Endothelial cell of umbilical vein (primary cell): ENCODE results near the gene CD151. TPM values are rescaled to one million over a fixed set of nuclear protein-coding genes. Genes with fewer than 3 reads are reported as not detected.

Experiments
- BruUV-seq: library from RNA; stranded (reverse); fragments of 400-500 nt; replicated peaks from 2 replicates; lab custom pipeline; 2021; lab: Mats Ljungman, UMichigan
- CTCF ChIA-PET: fragments of 300-600, 350-600 bp; sonication (Branson Sonifier 250); formaldehyde crosslinking; loops from one replicate; lab custom pipeline; 2021; ENCODE audit warnings: antibody characterized with exemption, inconsistent platforms; lab: Charles Lee
- POLR2A ChIA-PET: fragments of 300-600, 350-600 bp; sonication (Branson Sonifier 250); formaldehyde crosslinking; loops from one replicate; lab custom pipeline; 2021; ENCODE audit warnings: antibody characterized with exemption, inconsistent platforms; lab: Charles Lee
- DNase-seq: peaks from one replicate; pipeline ENCODE4 v3.0.0-alpha.2; 2011; ENCODE audit warnings: low read depth, low spot score
- FAIRE-seq: peaks from 2 replicates; lab custom pipeline; 2011; peaks lifted over from hg19 to GRCh38; lab: Jason Lieb, UNC
- H2AFZ ChIP-seq: 2 replicates; pipeline ENCODE4 v1.6.0; 2012; ENCODE audit warnings: low read depth, low read length, control low read depth, inconsistent platforms
- H3K27ac ChIP-seq: 2 replicates; pipeline ENCODE4 v1.5.1; 2011; ENCODE audit warnings: low read depth, mild to moderate bottlenecking, control low read depth, low read length, moderate library complexity; ENCODE audit not compliant: insufficient read depth
- H3K27me3 ChIP-seq, 2 experiments: 2 replicates each; pipeline versions ENCODE4 v1.6.0 to v1.6.1; 2011; ENCODE audit warnings: low read length in 2 of 2, mixed read lengths in 1 of 2; ENCODE audit not compliant: control insufficient read depth in 2 of 2, insufficient read depth in 2 of 2
- H3K36me3 ChIP-seq, 2 experiments: 2 replicates in 1 of 2; 3 replicates in 1 of 2; pipeline ENCODE4 v1.5.1; 2011; ENCODE audit warnings: low read length in 2 of 2, mild to moderate bottlenecking in 1 of 2, moderate library complexity in 1 of 2; ENCODE audit not compliant: control insufficient read depth in 2 of 2, insufficient read depth in 2 of 2; ENCODE audit errors: extremely low read depth in 1 of 2
- H3K4me1 ChIP-seq: 3 replicates; pipeline ENCODE4 v1.5.1; 2011; ENCODE audit warnings: mild to moderate bottlenecking, low read length; ENCODE audit not compliant: control insufficient read depth, insufficient read depth; ENCODE audit errors: extremely low read depth
- H3K4me2 ChIP-seq: 2 replicates; pipeline ENCODE4 v1.6.1; 2011; ENCODE audit warnings: low read length, control low read depth, mixed read lengths; ENCODE audit not compliant: insufficient read depth
- H3K4me3 ChIP-seq, 3 experiments: fragments of 200-600 bp in 1 of 3; sonication (generic), shearing (Covaris generic) in 1 of 3; replicated peaks in 1 of 3; 2 replicates each; pipeline ENCODE4 v1.5.1; 2011 to 2016; ENCODE audit warnings: control low read depth in 3 of 3, low read length in 3 of 3, mild to moderate bottlenecking in 2 of 3, inconsistent platforms in 1 of 3, low read depth in 1 of 3, moderate library complexity in 1 of 3; ENCODE audit not compliant: insufficient read depth in 1 of 3
- H3K79me2 ChIP-seq: 2 replicates; pipeline ENCODE4 v1.6.0; 2012; ENCODE audit warnings: low read length, inconsistent platforms; ENCODE audit not compliant: control insufficient read depth, insufficient read depth
- H3K9ac ChIP-seq: replicated peaks from 2 replicates; pipeline ENCODE3; 2011; ENCODE audit warnings: low read length, control low read depth; ENCODE audit not compliant: insufficient read depth; ENCODE audit errors: extremely low read depth
- H3K9me1 ChIP-seq: replicated peaks from 3 replicates; pipeline ENCODE4 v1.6.0; 2011; ENCODE audit warnings: mild to moderate bottlenecking, low read length; ENCODE audit not compliant: control insufficient read depth, insufficient read depth; ENCODE audit errors: extremely low read depth
- H3K9me3 ChIP-seq: replicated peaks from 2 replicates; pipeline ENCODE4 v1.5.1; 2012; ENCODE audit warnings: low read length, inconsistent platforms; ENCODE audit not compliant: control insufficient read depth, insufficient read depth
- H4K20me1 ChIP-seq: replicated peaks from 2 replicates; pipeline ENCODE3; 2011; ENCODE audit warnings: mild to moderate bottlenecking, low read length; ENCODE audit not compliant: control insufficient read depth, insufficient read depth; ENCODE audit errors: extremely low read depth
- EZH2 ChIP-seq: IDR thresholded peaks from 2 replicates; pipeline ENCODE4 v1.6.1; 2012; ENCODE audit warnings: borderline replicate concordance, low read depth, mild to moderate bottlenecking, moderate library complexity, low read length, inconsistent platforms; ENCODE audit not compliant: severe bottlenecking
- FOS ChIP-seq: IDR thresholded peaks from 2 replicates; pipeline ENCODE4 v1.6.1; 2011; ENCODE audit warnings: mild to moderate bottlenecking, low read length, moderate library complexity, borderline replicate concordance; ENCODE audit not compliant: insufficient read depth
- GATA2 ChIP-seq: IDR thresholded peaks from 2 replicates; pipeline ENCODE4 v1.7.0; 2011; ENCODE audit warnings: low read depth, mild to moderate bottlenecking, moderate library complexity, mixed read lengths, low read length; ENCODE audit not compliant: insufficient read length, insufficient read depth
- JUN ChIP-seq: IDR thresholded peaks from 2 replicates; pipeline ENCODE4 v1.6.1; 2011; ENCODE audit warnings: borderline replicate concordance, low read depth; ENCODE audit not compliant: insufficient read length, insufficient read depth
- MYC ChIP-seq: IDR thresholded peaks from one replicate; pipeline ENCODE4 v1.6.1; 2011; ENCODE audit warnings: mild to moderate bottlenecking, low read depth, low read length
- POLR2A ChIP-seq: IDR thresholded peaks from 2 replicates; pipeline ENCODE4 v1.6.1; 2012; ENCODE audit warnings: low read depth, mild to moderate bottlenecking, control low read depth, low read length
- POLR2AphosphoS5 ChIP-seq: IDR thresholded peaks from 2 replicates; pipeline ENCODE4 v1.6.1; 2012; ENCODE audit warnings: low read depth, mild to moderate bottlenecking, control low read depth, low read length, moderate library complexity; ENCODE audit not compliant: insufficient read depth
- dilution Hi-C: fragments of 300-500 bp; cut with MboI; formaldehyde crosslinking; loops from one replicate; pipeline ENCODE4 v1.15.0; 2019; ENCODE audit warnings: low sequenced_read_pairs; ENCODE audit not compliant: extremely low pct_ligation_motif_present
- intact Hi-C: fragments of 100-400 bp; cut with micrococcal nuclease; formaldehyde crosslinking; loops from one replicate; pipeline ENCODE4 v1.10.0; 2022
- polyA plus RNA-seq, 4 experiments: library from polyadenylated mRNA; depleted of rRNA in 3 of 4; stranded (reverse) in 3 of 4; unstranded in 1 of 4; fragments of >200 nt; gene quantifications; 2 replicates each; pipeline versions ENCODE4 v1.2.1 to v1.2.3, GENCODE V29; 2011 to 2012; ENCODE audit warnings: missing spikeins in 1 of 4
- total RNA-seq: library from RNA; stranded (reverse); gene quantifications from 2 replicates; pipeline ENCODE4 v1.2.3, GENCODE V29; 2021
- TF ChIP-seq, protein P1 (sequence below): IDR thresholded peaks from 2 replicates; pipeline ENCODE4 v1.6.1; 2011; ENCODE audit not compliant: insufficient read depth, insufficient read length
- TF ChIP-seq, protein P2 (sequence below), 2 donors: IDR thresholded peaks; 1 replicate in 1 of 2; 2 replicates in 1 of 2; pipeline ENCODE4 v1.5.1; 2011; ENCODE audit warnings: low read length in 2 of 2, mild to moderate bottlenecking in 2 of 2, moderate library complexity in 2 of 2, control low read depth in 1 of 2, inconsistent platforms in 1 of 2, low read depth in 1 of 2; ENCODE audit not compliant: insufficient read depth in 1 of 2; ENCODE audit errors: extremely low read depth in 1 of 2

Gene CD151
- total and polyA plus RNA-seq, 2 donors (not counting 3 experiments of a cell fraction or from before 2014, with no cell fraction given): 515 to 1,090 TPM

DNA sequence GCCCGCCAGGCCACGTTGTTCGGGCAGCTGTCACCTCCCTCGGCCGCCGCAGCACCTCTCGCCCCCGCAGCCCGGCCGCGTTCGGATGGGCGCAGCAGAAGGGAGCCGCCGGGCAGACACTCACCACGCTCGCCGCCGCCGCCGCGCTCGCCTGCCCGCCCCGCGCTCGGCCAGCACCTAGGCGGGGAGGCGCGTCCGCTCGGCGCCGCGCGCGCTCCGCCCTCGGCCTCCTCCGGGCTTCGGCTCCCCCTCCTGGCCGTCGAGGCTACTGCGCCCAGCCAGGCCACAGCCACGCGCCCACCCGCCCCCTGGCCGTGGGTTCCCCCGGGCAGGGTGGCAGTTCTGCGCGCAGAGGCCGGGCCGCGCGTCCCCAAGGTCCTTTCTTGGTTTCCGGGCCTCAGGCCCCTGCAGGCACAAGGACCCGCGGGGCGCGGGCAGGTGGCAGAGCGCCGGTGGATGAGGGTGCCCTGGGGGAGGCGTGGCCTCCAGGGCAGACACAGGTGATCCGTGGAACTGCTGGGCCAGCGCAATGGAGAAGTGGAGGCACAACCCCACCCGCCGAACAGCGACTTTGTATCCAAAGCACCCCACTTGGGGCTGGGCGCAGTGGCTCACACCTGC is 34.5 kb upstream of the CD151 start, which contains the start of gene SLC25A22:
Gene SLC25A22 (minus strand): TSS at position 189 of the 621 bp plus-strand sequence. CDS start 3,275 bp downstream, outside the sequence.
- dilution Hi-C loops: no loop called here
- no peaks in the 10 kb centered on the region for H4K20me1 ChIP-seq
- H3K27me3 ChIP-seq: no peaks in the 10 kb centered on the region
- no peaks in the 10 kb centered on the region for H3K9me3 ChIP-seq
- no peak for FAIRE-seq
- H3K9me1 ChIP-seq: no peaks in the 10 kb centered on the region
- peak within 1 kb of the TSS; percentile 57 to 66 (median 64) for H3K4me3 ChIP-seq
- H3K4me2 ChIP-seq: peak within 1 kb of the TSS; percentile 62
- no TSS peak for BruUV-seq
- peak; percentile 71 for DNase-seq
- peak within 1 kb of the TSS; percentile 32 for H3K27ac ChIP-seq
- TF ChIP-seq FOS (no peak), JUN (no peak), MYC (no peak), POLR2A (no peak), POLR2AphosphoS5 (peak; percentile 79), EZH2 (no peak), GATA2 (no peak)
- TF ChIP-seq, protein P1, sequence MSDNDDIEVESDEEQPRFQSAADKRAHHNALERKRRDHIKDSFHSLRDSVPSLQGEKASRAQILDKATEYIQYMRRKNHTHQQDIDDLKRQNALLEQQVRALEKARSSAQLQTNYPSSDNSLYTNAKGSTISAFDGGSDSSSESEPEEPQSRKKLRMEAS: no peak
- TF ChIP-seq, protein P2, sequence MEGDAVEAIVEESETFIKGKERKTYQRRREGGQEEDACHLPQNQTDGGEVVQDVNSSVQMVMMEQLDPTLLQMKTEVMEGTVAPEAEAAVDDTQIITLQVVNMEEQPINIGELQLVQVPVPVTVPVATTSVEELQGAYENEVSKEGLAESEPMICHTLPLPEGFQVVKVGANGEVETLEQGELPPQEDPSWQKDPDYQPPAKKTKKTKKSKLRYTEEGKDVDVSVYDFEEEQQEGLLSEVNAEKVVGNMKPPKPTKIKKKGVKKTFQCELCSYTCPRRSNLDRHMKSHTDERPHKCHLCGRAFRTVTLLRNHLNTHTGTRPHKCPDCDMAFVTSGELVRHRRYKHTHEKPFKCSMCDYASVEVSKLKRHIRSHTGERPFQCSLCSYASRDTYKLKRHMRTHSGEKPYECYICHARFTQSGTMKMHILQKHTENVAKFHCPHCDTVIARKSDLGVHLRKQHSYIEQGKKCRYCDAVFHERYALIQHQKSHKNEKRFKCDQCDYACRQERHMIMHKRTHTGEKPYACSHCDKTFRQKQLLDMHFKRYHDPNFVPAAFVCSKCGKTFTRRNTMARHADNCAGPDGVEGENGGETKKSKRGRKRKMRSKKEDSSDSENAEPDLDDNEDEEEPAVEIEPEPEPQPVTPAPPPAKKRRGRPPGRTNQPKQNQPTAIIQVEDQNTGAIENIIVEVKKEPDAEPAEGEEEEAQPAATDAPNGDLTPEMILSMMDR (IDR thresholded peaks at IDR 0.05; ENCODE audit: extremely low read depth in 1 of 2, insufficient read depth in 1 of 2, low read depth in 1 of 2, low read length in 2 of 2): peak; percentile 71 to 77
- H3K9ac ChIP-seq: peak within 1 kb of the TSS; percentile 45
- peaks cover 0 to 20% of the 10 kb centered on the region in 2 experiments for H3K36me3 ChIP-seq
- peaks cover 11% of the 10 kb centered on the region for H3K79me2 ChIP-seq
- ChIA-PET POLR2A (interaction anchor here (0.7 kb wide), 1 partner anchor 198 kb away, joined by 3 read pairs; no protein-coding TSS in a partner anchor), CTCF (interaction anchor here (1.3 to 2.1 kb wide), 2 partner anchors 11 to 12 kb away, joined by 6 to 9 read pairs; partner anchors contain the start of gene RPLP2)
- intact Hi-C loops: no loop called here
- peak within 1 kb of the TSS; percentile 56 for H2AFZ ChIP-seq
- peaks cover 14% of the 10 kb centered on the region for H3K4me1 ChIP-seq
